ENCODE measurements around the gene MOSPD3. TPM values are rescaled to one million over a fixed set of nuclear protein-coding genes. Genes with fewer than 3 reads are reported as not detected.

The MOSPD3 gene
- total RNA-seq, 1 donor, result 5.2 TPM

DNA sequence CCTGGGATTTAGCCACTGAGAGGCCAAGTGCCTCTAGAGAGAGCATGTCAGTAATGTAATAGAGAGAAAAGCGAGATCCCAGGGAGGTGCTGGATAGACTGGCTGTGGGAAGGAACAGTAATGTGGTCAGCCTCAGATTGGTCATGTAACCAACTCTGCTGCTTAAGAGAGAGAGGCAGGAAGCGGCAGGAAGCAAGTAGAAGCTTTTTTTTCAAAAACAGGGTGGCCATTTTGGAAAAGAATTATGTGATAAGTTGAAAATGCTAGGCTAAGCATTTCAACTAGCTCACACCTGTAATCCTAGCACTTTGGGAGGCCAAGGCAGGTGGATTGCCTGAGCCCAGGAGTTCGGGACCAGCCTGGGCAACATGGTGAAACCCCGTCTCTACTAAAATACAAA lies 13.9 kb upstream of the MOSPD3 start:
- DNase-seq (ENCODE audit: low read depth), result no peak
- TF ChIP-seq, protein P1, sequence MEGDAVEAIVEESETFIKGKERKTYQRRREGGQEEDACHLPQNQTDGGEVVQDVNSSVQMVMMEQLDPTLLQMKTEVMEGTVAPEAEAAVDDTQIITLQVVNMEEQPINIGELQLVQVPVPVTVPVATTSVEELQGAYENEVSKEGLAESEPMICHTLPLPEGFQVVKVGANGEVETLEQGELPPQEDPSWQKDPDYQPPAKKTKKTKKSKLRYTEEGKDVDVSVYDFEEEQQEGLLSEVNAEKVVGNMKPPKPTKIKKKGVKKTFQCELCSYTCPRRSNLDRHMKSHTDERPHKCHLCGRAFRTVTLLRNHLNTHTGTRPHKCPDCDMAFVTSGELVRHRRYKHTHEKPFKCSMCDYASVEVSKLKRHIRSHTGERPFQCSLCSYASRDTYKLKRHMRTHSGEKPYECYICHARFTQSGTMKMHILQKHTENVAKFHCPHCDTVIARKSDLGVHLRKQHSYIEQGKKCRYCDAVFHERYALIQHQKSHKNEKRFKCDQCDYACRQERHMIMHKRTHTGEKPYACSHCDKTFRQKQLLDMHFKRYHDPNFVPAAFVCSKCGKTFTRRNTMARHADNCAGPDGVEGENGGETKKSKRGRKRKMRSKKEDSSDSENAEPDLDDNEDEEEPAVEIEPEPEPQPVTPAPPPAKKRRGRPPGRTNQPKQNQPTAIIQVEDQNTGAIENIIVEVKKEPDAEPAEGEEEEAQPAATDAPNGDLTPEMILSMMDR (IDR thresholded peaks at IDR 0.05; ENCODE audit: insufficient read depth, low read depth, low read length), result no peak
- no peak overlapping the region for H3K4me3 ChIP-seq (ENCODE audit: low read depth, low read length)

DNA sequence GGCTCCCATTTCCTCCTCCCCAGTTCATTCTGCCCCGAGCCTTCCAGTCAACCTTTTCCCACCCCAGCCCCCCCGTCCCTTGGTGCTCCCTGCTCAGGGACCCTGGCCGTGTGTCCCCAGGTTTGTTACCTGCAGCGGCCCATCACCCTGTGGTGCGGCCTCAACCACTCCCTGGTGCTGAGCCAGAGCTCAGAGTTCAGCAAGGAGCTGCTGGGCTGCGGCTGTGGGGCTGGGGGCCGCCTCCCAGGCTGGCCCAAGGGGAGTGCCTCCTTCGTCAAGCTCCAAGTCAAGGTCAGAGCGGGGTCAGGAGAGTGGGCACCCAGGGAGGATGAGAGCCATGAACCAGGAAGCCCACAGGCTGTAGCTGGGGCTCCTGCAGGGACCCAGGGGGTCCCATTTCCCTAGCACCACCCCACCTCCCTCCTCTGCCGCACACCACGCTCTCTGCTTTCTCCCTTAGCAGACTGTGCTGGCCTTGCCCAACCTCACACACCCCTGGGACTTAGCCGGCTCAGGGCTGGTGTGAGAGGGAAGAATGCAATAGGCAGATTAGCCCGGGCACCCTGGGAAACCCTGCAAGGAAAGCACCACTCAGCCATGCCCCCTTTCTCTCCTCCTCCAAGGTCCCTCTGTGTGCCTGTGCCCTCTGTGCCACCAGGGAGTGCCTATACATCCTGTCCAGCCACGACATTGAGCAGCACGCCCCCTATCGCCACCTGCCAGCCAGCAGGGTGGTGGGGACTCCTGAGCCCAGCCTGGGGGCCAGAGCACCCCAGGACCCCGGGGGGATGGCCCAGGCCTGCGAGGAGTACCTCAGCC lies 12.2 kb upstream of the MOSPD3 start:
- DNase-seq (ENCODE audit: low read depth), result no peak
- TF ChIP-seq, protein P1 (IDR thresholded peaks at IDR 0.05; ENCODE audit: insufficient read depth, low read depth, low read length), result no peak
- H3K4me3 ChIP-seq (ENCODE audit: low read depth, low read length), result no peak overlapping the region

DNA sequence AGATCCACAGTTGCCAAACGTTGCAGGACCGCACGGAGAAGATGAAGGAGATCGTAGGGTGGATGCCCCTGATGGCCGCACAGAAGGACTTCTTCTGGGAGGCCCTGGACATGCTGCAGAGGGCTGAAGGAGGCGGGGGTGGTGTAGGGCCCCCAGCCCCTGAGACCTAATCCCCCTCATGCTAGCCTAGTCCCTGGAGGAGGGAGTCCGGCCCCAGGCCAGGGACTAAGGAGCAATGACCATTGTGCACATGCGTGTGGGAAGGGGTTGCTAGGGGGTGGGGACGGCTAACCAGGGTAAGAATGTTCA lies 11.7 kb upstream of the MOSPD3 start:
- TF ChIP-seq, protein P1 (IDR thresholded peaks at IDR 0.05; ENCODE audit: insufficient read depth, low read depth, low read length), result no peak
- DNase-seq (ENCODE audit: low read depth), result no peak
- no peak overlapping the region for H3K4me3 ChIP-seq (ENCODE audit: low read depth, low read length)

DNA sequence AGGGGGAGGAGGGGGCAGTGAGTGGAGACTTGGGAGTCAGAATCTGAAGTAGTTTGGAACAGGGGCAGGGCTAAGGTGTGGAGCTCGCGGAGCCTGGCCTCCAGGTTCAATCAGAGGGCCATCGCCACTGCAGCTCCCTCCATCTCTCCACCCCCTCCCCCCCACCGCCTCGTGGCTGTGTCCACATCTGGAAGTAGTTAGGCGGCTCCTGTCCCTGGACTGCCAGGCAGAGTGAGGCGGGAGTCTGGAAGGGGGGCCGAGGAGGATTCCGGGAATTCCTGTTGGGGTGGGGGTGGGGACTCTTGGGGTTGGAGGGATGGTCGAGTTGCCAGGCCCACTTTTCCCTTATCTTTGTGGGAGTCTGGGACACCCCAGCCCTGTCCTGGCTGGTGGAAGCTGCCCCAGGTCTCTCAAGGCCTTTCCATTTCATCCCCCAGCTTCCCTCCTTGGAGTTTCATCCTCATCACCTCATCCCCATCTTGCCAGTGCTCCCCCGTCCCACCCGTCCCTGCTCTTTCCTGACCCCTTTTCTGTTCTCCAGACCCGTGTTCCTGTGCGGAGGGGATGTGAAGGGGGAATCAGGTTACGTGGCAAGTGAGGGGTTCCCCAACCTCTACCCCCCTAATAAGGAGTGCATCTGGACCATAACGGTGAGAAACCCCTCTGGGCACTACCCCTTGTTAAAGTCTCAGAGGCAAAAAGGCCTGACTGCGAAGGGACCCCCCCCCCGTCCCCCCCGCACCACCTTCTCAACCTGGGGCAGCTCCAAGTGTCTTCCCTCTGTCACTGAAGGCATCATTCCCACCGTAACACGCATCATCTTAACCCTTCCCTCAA lies 9.2 kb upstream of the MOSPD3 start:
- TF ChIP-seq, protein P1 (IDR thresholded peaks at IDR 0.05; ENCODE audit: insufficient read depth, low read depth, low read length), result no peak
- H3K4me3 ChIP-seq (ENCODE audit: low read depth, low read length), result peak overlapping the region; percentile 92
- DNase-seq (ENCODE audit: low read depth), result peak; percentile 89

DNA sequence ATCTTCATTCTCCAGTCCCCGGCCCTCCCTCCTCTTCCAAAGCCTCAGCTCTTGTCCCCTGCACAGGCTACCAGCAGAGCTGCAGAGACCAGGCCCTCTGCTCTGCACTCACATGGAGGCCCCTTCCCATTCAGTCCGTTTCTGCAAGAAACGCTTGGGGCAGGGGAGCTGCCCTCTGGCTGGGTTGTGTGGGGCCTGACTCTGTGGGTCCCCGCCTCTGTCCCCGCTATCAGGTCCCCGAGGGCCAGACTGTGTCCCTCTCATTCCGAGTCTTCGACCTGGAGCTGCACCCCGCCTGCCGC lies 8.7 kb upstream of the MOSPD3 start:
- DNase-seq (ENCODE audit: low read depth), result peak; percentile 40
- peak overlapping the region; percentile 92 for H3K4me3 ChIP-seq (ENCODE audit: low read depth, low read length)
- TF ChIP-seq, protein P1 (IDR thresholded peaks at IDR 0.05; ENCODE audit: insufficient read depth, low read depth, low read length), result no peak

DNA sequence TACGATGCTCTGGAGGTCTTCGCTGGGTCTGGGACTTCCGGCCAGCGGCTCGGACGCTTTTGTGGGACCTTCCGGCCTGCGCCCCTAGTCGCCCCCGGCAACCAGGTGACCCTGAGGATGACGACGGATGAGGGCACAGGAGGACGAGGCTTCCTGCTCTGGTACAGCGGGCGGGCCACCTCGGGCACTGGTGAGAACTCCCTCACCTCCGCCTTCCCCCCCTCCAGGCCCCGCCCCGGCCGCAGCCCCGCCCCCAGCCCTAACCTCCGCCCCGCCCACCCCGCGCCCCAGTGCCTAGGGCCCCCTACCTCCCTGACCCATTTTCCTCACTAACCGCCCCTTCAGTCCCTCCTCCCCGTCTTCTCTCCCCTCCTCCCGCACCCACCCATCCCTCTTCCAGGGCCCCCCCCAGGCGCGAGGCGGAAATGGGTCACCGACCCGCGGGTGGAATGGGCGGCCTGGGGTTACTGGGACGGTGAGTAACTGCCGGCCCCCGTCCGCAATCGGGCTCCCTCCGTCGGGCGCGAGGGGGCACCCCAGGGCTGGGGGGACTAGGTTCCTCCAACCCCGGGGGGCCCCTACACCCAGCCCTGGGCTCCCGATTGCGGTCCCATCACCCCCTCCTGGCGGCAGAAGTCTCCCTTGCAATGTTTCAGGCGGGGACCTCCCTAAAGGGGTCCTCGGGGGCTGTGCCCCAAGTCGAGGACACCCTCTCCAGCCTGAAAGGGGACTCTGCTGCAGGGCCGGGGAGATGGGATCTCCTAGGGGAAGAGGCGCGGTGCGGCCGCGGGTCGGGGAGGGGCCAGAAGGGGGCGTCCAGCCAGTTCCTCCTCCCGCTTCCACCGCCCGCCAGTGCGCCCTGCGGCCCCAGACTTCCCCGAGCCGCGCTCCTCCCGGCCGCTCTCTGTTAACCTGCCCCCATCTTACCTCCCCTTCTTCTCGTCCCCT lies 8.0 kb upstream of the MOSPD3 start:
- peak overlapping the region; percentile 92 for H3K4me3 ChIP-seq (ENCODE audit: low read depth, low read length)
- TF ChIP-seq, protein P1 (IDR thresholded peaks at IDR 0.05; ENCODE audit: insufficient read depth, low read depth, low read length), result peak; percentile 32
- peak; percentile 51 for DNase-seq (ENCODE audit: low read depth)

Measured in fibroblast of villous mesenchyme (primary cell).